Measurements from ENCODE around the gene MMP2.

Gene MMP2

GRCh38 chr16:55478827-55479429, at the start of gene MMP2:
MMP2 (plus strand) TSS chr16:55479198; CDS start chr16:55479480, 282 bp downstream.
- no peak for DNase-seq

- no peak for DNase-seq
These were observed 46.0 kb upstream of the MMP2 start for GRCh38 chr16:55433030-55433429.

- no peak for DNase-seq
These were observed 45.5 kb upstream of the MMP2 start for GRCh38 chr16:55433535-55433934.

- no peak for DNase-seq
These were observed 45.0 kb upstream of the MMP2 start for GRCh38 chr16:55434000-55434399.

- DNase-seq, result no peak
These were observed 43.6 kb upstream of the MMP2 start for GRCh38 chr16:55435387-55435786.

- DNase-seq, result no peak
These were observed 42.4 kb upstream of the MMP2 start for GRCh38 chr16:55436587-55436986.

- DNase-seq, result no peak
These were observed 41.4 kb upstream of the MMP2 start for GRCh38 chr16:55437625-55438024.

- no peak for DNase-seq
These were observed 40.7 kb upstream of the MMP2 start for GRCh38 chr16:55438281-55438680.

GRCh38 chr16:55439101-55439690, 39.8 kb upstream of the MMP2 start:
- DNase-seq, result no peak

- DNase-seq, result no peak
These were observed 35.3 kb upstream of the MMP2 start for GRCh38 chr16:55443434-55444346.

GRCh38 chr16:55444754-55445485, 34.1 kb upstream of the MMP2 start:
- DNase-seq, result no peak

- no peak for DNase-seq
These were observed 31.8 kb upstream of the MMP2 start for GRCh38 chr16:55447231-55447630.

- DNase-seq, result no peak
These were observed 26.0 kb upstream of the MMP2 start for GRCh38 chr16:55452996-55453395.

GRCh38 chr16:55453909-55454308, 25.1 kb upstream of the MMP2 start:
- no peak for DNase-seq

GRCh38 chr16:55454861-55455260, 24.1 kb upstream of the MMP2 start:
- no peak for DNase-seq

GRCh38 chr16:55462241-55462640, 16.8 kb upstream of the MMP2 start:
- no peak for DNase-seq

GRCh38 chr16:55464375-55464774, 14.6 kb upstream of the MMP2 start:
- DNase-seq, result no peak

- DNase-seq, result no peak
These were observed 13.7 kb upstream of the MMP2 start for GRCh38 chr16:55465077-55465896.

GRCh38 chr16:55466209-55466608, 12.8 kb upstream of the MMP2 start:
- DNase-seq, result no peak

- no peak for DNase-seq
These were observed 11.1 kb upstream of the MMP2 start for GRCh38 chr16:55467898-55468297.

GRCh38 chr16:55468352-55468990, 10.5 kb upstream of the MMP2 start:
- no peak for DNase-seq
